Measurements from ENCODE around the gene CEP192.
A peak's percentile ranks its signal among the peaks of the same experiment; 100 is the strongest.

The CEP192 gene

DNA sequence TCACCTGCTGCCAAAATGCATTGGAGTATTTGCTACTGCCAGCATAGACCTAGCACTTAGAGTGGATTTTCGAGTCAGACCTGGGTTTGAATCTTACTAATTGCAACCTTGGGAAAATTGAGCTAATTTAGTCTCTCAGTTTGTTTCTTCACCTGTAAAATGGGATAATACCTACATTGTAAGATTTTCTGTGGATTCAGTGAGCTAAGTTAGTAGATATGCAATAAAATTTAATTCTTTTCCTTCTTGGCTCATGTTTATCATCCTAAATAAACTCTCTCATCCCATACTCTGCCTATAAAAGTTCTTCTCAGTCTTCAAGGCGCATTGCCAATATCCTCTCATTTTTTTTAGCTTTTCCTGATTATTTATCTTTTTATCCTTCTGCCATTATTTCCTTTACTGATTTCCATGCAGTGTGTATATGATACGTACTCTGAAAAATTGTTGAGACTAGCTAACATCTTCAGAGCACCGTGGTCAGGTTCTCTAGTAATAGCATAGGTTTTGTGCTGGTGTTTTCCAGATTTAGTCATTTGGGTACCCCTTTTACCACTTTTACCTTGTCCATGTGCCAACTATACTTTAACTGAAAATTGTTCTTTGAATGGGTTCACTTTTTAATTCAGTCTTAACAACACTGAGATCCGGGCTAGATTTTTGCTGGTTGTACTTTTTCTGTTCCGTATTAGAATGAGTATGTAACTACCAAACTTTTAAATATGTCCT lies 7.3 kb downstream of the CEP192 start:
- Mint-ChIP-seq H3K4me3 (no peak overlapping the region), H3K9me3 (no peaks in the 10 kb centered on the region), H3K4me1 (peaks cover 20% of the 10 kb centered on the region), H3K27ac (no peak overlapping the region), H3K36me3 (peaks cover 11% of the 10 kb centered on the region), H3K27me3 (no peaks in the 10 kb centered on the region)
- CTCF ChIA-PET = interaction anchor here (1.0 to 2.0 kb wide), 2 partner anchors 15 to 271 kb away, joined by 3 to 4 read pairs; no protein-coding TSS in a partner anchor
- DNase-seq = no peak

DNA sequence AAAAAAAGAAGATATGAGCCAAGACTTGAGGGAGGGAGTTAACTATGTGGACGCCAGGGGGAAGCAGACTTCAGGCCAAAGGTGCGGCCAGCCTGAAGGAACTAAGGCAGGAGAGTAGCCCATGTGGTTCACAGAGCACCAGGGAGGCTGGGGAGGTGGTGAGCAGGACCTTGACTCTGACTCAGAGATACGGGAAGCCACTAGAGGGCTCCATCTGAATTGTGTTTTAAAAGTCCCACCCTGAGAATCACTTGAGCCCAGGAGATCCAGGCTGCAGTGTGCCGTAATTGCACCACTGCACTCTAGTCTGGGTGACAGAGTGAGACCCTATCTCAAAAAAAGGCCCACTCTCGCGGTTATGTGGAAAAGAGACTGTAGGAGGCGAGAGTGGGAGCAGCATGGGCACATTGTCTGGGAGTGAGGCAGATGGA lies 12.3 kb downstream of the CEP192 start:
- H3K4me1 Mint-ChIP-seq = peaks cover 26% of the 10 kb centered on the region
- no peak overlapping the region for H3K27ac Mint-ChIP-seq
- peak; percentile 32 for DNase-seq
- H3K4me3 Mint-ChIP-seq = no peak overlapping the region
- H3K27me3 Mint-ChIP-seq = no peaks in the 10 kb centered on the region
- H3K36me3 Mint-ChIP-seq = peaks cover 34% of the 10 kb centered on the region
- no peaks in the 10 kb centered on the region for H3K9me3 Mint-ChIP-seq
- CTCF ChIA-PET = no interaction called here

GRCh38 chr18:13004396-13004795 lies 13.2 kb downstream of the CEP192 start:
- Mint-ChIP-seq H3K4me3 (no peak overlapping the region), H3K36me3 (peaks cover 42% of the 10 kb centered on the region), H3K9me3 (no peaks in the 10 kb centered on the region), H3K27ac (no peak overlapping the region), H3K27me3 (no peaks in the 10 kb centered on the region), H3K4me1 (peaks cover 20% of the 10 kb centered on the region)
- DNase-seq = no peak
- CTCF ChIA-PET = interaction anchor here (1.0 kb wide), 1 partner anchor 21 kb away, joined by 3 read pairs; no protein-coding TSS in a partner anchor

DNA sequence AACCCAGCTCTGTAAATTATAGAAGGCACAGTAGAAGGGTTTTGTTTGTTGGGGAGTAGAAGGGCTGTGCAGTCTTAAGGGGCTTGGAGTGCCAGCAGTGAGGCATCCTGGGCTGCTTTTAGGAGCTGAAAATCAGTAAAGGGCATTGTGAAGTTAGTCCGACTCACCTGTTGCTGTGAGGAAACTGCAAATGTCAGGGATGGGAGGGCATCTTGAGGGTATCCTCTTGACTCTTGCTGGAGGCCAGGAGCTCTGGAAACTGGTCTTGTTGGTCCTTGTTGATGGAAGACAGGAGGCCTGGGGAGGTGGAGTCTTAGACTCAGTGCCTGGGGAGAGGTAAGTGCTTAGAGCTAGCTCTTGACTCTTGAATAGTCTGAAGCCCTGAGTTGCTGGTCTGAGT lies 14.1 kb downstream of the CEP192 start:
- Mint-ChIP-seq H3K4me1 (peaks cover 13% of the 10 kb centered on the region), H3K27ac (no peak overlapping the region), H3K4me3 (no peak overlapping the region), H3K36me3 (peaks cover 37% of the 10 kb centered on the region), H3K9me3 (no peaks in the 10 kb centered on the region), H3K27me3 (no peaks in the 10 kb centered on the region)
- no peak for DNase-seq
- CTCF ChIA-PET = interaction anchor here (1.0 to 1.3 kb wide), 2 partner anchors 22 to 155 kb away, joined by 3 read pairs; no protein-coding TSS in a partner anchor

GRCh38 chr18:13006531-13007247 lies 15.5 kb downstream of the CEP192 start:
- CTCF ChIA-PET = interaction anchor here (1.3 kb wide), 1 partner anchor 153 kb away, joined by 3 read pairs; no protein-coding TSS in a partner anchor
- no peaks in the 10 kb centered on the region for H3K9me3 Mint-ChIP-seq
- H3K27ac Mint-ChIP-seq = peak overlapping the region; percentile 70
- H3K4me1 Mint-ChIP-seq = peaks cover 11% of the 10 kb centered on the region
- no peak for DNase-seq
- H3K36me3 Mint-ChIP-seq = peaks cover 35% of the 10 kb centered on the region
- H3K4me3 Mint-ChIP-seq = no peak overlapping the region
- no peaks in the 10 kb centered on the region for H3K27me3 Mint-ChIP-seq

- no peak overlapping the region for H3K4me3 Mint-ChIP-seq
- H3K36me3 Mint-ChIP-seq = peaks cover 39% of the 10 kb centered on the region
- H3K27ac Mint-ChIP-seq = peak overlapping the region; percentile 16
- H3K4me1 Mint-ChIP-seq = peaks cover 11% of the 10 kb centered on the region
- H3K27me3 Mint-ChIP-seq = no peaks in the 10 kb centered on the region
- H3K9me3 Mint-ChIP-seq = no peaks in the 10 kb centered on the region
- no peak for DNase-seq
- CTCF ChIA-PET = no interaction called here
These were observed 16.0 kb downstream of the CEP192 start for GRCh38 chr18:13007248-13007560.

- H3K36me3 Mint-ChIP-seq = peaks cover 62% of the 10 kb centered on the region
- no peak overlapping the region for H3K27ac Mint-ChIP-seq
These were observed 20.6 kb downstream of the CEP192 start for GRCh38 chr18:13011719-13012118.

DNA sequence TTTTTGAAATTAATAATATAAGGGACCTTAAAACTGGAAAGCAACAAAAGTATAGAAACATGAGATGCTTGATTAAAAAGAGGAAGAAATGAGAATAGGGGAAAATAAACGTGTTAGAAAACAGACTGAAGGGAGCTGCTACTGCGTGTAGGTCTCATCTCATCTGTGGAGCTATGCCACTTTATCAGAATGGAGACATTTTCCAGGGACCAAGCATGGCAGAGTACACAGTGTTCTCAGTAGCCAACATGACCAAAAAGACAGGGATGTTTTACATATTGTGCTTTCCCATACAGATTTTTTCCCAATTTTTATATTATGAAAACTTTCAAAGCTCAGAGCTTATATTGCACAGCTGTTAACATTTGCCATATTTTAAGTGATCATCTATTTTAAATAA lies 23.1 kb downstream of the CEP192 start:
- no peak overlapping the region for H3K27ac Mint-ChIP-seq
- H3K9me3 Mint-ChIP-seq = no peaks in the 10 kb centered on the region
- no peaks in the 10 kb centered on the region for H3K27me3 Mint-ChIP-seq
- H3K4me1 Mint-ChIP-seq = no peaks in the 10 kb centered on the region
- H3K36me3 Mint-ChIP-seq = peaks cover 56% of the 10 kb centered on the region
- DNase-seq = no peak
- H3K4me3 Mint-ChIP-seq = no peak overlapping the region
- CTCF ChIA-PET = interaction anchor here (0.6 to 1.3 kb wide), 3 partner anchors 16 to 90 kb away, joined by 3 to 5 read pairs (median 5); no protein-coding TSS in a partner anchor

More at GRCh38 chr18:13011719-13012118, 20.6 kb downstream of the CEP192 start:
- Mint-ChIP-seq H3K4me3 (no peak overlapping the region), H3K27me3 (no peaks in the 10 kb centered on the region), H3K9me3 (no peaks in the 10 kb centered on the region), H3K4me1 (peaks cover 8% of the 10 kb centered on the region)
- CTCF ChIA-PET = no interaction called here
- DNase-seq = no peak

DNA sequence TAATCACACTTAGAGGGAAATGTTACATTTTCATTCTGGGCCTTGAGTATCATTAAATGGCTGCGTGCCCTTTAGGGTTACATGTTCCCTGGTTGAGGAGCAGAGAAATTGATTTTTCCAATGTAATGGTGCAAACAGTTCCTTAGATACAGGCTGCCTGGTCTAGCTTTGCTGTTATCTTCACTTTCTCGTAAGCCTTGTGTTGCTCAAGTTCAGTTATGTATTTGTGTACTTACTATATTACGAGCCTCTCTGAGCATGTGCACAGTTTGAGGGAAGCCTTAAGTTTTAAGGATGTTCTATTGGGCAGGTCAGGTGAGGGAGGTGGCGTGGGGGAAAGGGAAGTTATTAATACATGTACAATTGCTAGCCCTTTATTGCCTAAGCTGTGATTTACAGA lies 23.7 kb downstream of the CEP192 start:
- CTCF ChIA-PET = interaction anchor here (0.9 kb wide), 1 partner anchor 90 kb away, joined by 5 read pairs; no protein-coding TSS in a partner anchor
- H3K4me1 Mint-ChIP-seq = no peaks in the 10 kb centered on the region
- peaks cover 56% of the 10 kb centered on the region for H3K36me3 Mint-ChIP-seq
- H3K27me3 Mint-ChIP-seq = no peaks in the 10 kb centered on the region
- no peak overlapping the region for H3K4me3 Mint-ChIP-seq
- no peak for DNase-seq
- no peaks in the 10 kb centered on the region for H3K9me3 Mint-ChIP-seq
- H3K27ac Mint-ChIP-seq = no peak overlapping the region

DNA sequence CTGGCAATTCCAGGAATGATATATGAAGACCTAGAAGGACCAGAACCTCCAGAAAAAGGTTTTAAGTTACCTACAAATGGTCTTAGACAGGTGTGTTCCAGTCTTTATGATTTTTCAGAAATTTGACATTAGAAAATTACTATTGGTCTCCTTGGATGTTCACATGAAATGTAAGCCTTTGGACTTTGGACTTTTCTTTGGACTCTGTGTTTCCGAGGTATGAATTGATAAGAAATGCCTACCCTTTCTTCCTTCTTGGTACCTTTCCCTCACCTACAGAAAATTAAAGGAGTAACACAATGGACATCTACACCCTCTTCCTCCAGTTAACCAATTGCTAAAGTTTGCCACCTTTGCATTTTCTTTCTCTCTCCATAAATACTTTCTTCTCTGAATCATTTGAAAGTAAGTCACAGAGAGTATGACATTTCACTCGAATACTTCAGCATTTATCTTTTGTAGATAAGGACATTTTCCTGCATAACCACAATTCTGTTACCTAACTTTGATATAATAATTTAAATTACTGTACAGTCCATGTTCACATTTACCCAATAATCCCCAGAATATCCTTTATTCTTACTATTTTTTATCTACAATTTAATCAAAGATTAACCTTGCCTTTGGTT lies 26.2 kb downstream of the CEP192 start:
- no peaks in the 10 kb centered on the region for H3K9me3 Mint-ChIP-seq
- CTCF ChIA-PET = no interaction called here
- H3K27me3 Mint-ChIP-seq = no peaks in the 10 kb centered on the region
- H3K4me3 Mint-ChIP-seq = no peak overlapping the region
- H3K4me1 Mint-ChIP-seq = peaks cover 9% of the 10 kb centered on the region
- no peak overlapping the region for H3K27ac Mint-ChIP-seq
- peaks cover 73% of the 10 kb centered on the region for H3K36me3 Mint-ChIP-seq
- no peak for DNase-seq

DNA sequence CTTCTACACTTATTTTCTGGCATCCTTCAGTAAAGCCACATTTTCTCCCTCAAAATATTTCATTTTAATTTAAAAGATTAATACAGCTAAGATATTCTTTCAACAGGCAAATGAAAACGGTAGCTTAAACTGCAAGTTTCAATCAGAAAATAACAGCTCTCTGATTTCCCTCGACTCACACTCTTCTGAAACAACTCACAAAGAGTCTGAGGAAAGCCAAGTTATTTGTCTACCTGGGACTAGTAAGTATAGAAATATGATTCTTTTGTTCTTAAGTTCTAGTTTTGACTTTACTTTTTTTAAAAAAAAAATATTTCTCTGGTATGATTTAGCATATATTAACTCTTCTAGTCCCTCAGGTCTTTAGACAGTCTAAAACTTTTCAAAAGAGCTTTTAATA lies 27.2 kb downstream of the CEP192 start:
- Mint-ChIP-seq H3K4me3 (no peak overlapping the region), H3K36me3 (peaks cover 73% of the 10 kb centered on the region), H3K27me3 (no peaks in the 10 kb centered on the region), H3K4me1 (peaks cover 9% of the 10 kb centered on the region), H3K27ac (no peak overlapping the region), H3K9me3 (no peaks in the 10 kb centered on the region)
- no peak for DNase-seq
- CTCF ChIA-PET = no interaction called here

GRCh38 chr18:13019301-13019700 lies 28.1 kb downstream of the CEP192 start:
- Mint-ChIP-seq H3K36me3 (peaks cover 79% of the 10 kb centered on the region), H3K9me3 (no peaks in the 10 kb centered on the region), H3K4me3 (no peak overlapping the region), H3K27me3 (no peaks in the 10 kb centered on the region), H3K4me1 (peaks cover 9% of the 10 kb centered on the region), H3K27ac (peak overlapping the region; percentile 49)
- no peak for DNase-seq
- CTCF ChIA-PET = no interaction called here

GRCh38 chr18:13022644-13023043 lies 31.5 kb downstream of the CEP192 start:
- Mint-ChIP-seq H3K9me3 (no peaks in the 10 kb centered on the region), H3K27me3 (no peaks in the 10 kb centered on the region), H3K27ac (no peak overlapping the region), H3K36me3 (peaks cover 67% of the 10 kb centered on the region), H3K4me3 (no peak overlapping the region), H3K4me1 (peaks cover 9% of the 10 kb centered on the region)
- DNase-seq = no peak
- CTCF ChIA-PET = interaction anchor here (0.8 kb wide), 1 partner anchor 229 kb away, joined by 3 read pairs; no protein-coding TSS in a partner anchor

GRCh38 chr18:13025233-13025632 lies 34.1 kb downstream of the CEP192 start:
- H3K27me3 Mint-ChIP-seq = no peaks in the 10 kb centered on the region
- no peak overlapping the region for H3K27ac Mint-ChIP-seq
- no peak for DNase-seq
- peaks cover 7% of the 10 kb centered on the region for H3K4me1 Mint-ChIP-seq
- H3K9me3 Mint-ChIP-seq = no peaks in the 10 kb centered on the region
- CTCF ChIA-PET = no interaction called here
- H3K4me3 Mint-ChIP-seq = no peak overlapping the region
- H3K36me3 Mint-ChIP-seq = peaks cover 61% of the 10 kb centered on the region
